OCI-M2 (cell line): ENCODE data around the gene PACS2.

ENCODE experiments used
- DNase-seq: peaks from one replicate; lab custom pipeline; 2025; ENCODE audit not compliant: unreplicated experiment; lab: John Stamatoyannopoulos, UW

PACS2 gene

GRCh38 chr14:105366386-105367074 lies 52.0 kb downstream of the PACS2 start:
- DNase-seq: no peak

- no peak for DNase-seq
These were observed 52.8 kb downstream of the PACS2 start for GRCh38 chr14:105367116-105368031.

GRCh38 chr14:105368032-105368417 lies 53.5 kb downstream of the PACS2 start:
- no peak for DNase-seq

- DNase-seq: no peak
These were observed 53.9 kb downstream of the PACS2 start for GRCh38 chr14:105368426-105368825.

GRCh38 chr14:105368910-105369652 lies 54.5 kb downstream of the PACS2 start:
- DNase-seq: no peak

- DNase-seq: no peak
These were observed 55.1 kb downstream of the PACS2 start for GRCh38 chr14:105369653-105370040.

- DNase-seq: no peak
These were observed 59.8 kb downstream of the PACS2 start for GRCh38 chr14:105374389-105374788.

- DNase-seq: no peak
These were observed 61.1 kb downstream of the PACS2 start for GRCh38 chr14:105375635-105376057.

- DNase-seq: no peak
These were observed 62.2 kb downstream of the PACS2 start for GRCh38 chr14:105376521-105377440.

GRCh38 chr14:105377555-105378182 lies 63.1 kb downstream of the PACS2 start:
- DNase-seq: no peak

GRCh38 chr14:105378199-105378598 lies 63.7 kb downstream of the PACS2 start:
- DNase-seq: no peak

GRCh38 chr14:105378873-105379685 lies 64.5 kb downstream of the PACS2 start:
- DNase-seq: no peak

- DNase-seq: no peak
These were observed 65.4 kb downstream of the PACS2 start for GRCh38 chr14:105379946-105380345.

- no peak for DNase-seq
These were observed 66.2 kb downstream of the PACS2 start for GRCh38 chr14:105380756-105381155.

GRCh38 chr14:105381446-105382342 lies 67.1 kb downstream of the PACS2 start:
- DNase-seq: no peak

GRCh38 chr14:105382343-105383082 lies 68.0 kb downstream of the PACS2 start:
- DNase-seq: no peak

GRCh38 chr14:105383083-105383730 lies 68.7 kb downstream of the PACS2 start:
- DNase-seq: no peak
